ENCODE results near the gene KCNH2.

DNA sequence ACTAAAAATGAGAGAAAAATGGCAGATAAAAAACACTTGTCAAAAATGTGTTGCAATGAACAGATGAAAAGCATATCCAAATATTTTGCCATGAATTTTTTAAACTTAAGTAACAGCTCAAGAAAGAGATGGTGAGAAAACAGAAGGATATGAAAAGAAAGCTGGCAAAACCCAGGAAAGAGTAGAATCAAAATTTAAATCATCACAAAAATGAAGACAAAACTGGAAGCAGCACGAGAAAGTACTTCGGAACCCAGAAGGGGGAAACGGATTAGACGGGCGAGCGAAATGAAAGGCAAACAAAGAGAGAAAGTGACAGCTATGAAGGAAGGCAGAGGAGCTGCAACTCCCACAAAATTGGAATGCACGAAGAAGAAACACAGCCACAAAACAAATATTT, 60.2 kb downstream of the KCNH2 start:
- TF ChIP-seq, protein P1, sequence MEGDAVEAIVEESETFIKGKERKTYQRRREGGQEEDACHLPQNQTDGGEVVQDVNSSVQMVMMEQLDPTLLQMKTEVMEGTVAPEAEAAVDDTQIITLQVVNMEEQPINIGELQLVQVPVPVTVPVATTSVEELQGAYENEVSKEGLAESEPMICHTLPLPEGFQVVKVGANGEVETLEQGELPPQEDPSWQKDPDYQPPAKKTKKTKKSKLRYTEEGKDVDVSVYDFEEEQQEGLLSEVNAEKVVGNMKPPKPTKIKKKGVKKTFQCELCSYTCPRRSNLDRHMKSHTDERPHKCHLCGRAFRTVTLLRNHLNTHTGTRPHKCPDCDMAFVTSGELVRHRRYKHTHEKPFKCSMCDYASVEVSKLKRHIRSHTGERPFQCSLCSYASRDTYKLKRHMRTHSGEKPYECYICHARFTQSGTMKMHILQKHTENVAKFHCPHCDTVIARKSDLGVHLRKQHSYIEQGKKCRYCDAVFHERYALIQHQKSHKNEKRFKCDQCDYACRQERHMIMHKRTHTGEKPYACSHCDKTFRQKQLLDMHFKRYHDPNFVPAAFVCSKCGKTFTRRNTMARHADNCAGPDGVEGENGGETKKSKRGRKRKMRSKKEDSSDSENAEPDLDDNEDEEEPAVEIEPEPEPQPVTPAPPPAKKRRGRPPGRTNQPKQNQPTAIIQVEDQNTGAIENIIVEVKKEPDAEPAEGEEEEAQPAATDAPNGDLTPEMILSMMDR (IDR thresholded peaks at IDR 0.05; ENCODE audit: insufficient read depth, low read length, poor library complexity, severe bottlenecking): no peak
- no peak for TF ChIP-seq EZH2phosphoT487 (conservative IDR thresholded peaks at IDR 0.05; ENCODE audit: low read length)

Data from SU-DHL-6 (cell line).